ENCODE results near the gene ERCC4. TPM values are rescaled to one million over a fixed set of nuclear protein-coding genes. Genes with fewer than 3 reads are reported as not detected.

ERCC4 gene
- polyA plus RNA-seq, 2 of the 4 experiments (the other 2 are of a cell fraction): 5.9 to 15.1 TPM

DNA sequence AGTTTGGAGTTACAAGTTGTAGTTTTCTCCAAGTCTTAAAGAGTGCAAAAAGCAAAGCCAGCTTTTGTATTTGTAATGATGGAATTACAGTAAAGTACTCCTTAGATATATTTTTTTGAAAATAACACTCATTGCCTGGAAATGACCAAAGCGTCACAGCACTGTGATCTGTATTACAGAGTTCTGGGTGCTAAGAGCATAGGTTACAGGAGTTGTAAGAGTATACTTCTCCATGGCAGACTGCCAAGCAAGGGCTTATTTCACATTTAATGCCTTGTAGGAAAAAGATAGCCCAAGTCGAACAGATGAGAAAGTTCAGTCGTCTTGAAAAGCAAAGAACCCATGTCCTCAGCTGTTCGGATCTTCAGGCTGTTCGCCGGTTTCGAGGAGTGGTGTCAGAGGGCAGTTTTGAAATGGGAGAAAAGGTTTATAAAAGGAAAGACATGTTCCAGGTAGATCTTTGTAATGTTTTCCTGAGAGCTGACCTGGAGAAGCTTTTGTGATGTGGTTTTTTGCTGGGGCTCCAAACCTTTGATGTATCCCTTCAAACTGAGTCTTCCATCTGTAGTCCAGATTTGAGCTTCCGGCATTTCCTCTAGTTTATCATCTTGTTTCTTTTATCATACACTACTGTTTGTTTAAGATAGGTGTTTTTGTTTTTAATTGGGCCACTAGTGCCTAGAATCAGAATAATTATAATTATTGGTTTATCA, 41.3 kb downstream of the ERCC4 start:
- 78% methylated on average over 8 of the region's 8 CpGs for WGBS (ENCODE audit: missing lambda C conversion rate)
- no peak for FAIRE-seq
- H3K4me2 ChIP-seq: peak overlapping the region; percentile 27
- no peaks in the 10 kb centered on the region for H3K9me3 ChIP-seq
- peak in 1 of 2 experiments; percentile 31 for DNase-seq (ENCODE audit: low read depth in 1 of 2, low spot score in 1 of 2)
- TF ChIP-seq HOXA7 (CRISPR knock-in tag; IDR thresholded peaks at IDR 0.05) (no peak), POLR2AphosphoS2 (conservative IDR thresholded peaks at IDR 0.05; ENCODE audit: low read length) (no peak), MAX (IDR thresholded peaks at IDR 0.05) (no peak), ELK1 (IDR thresholded peaks at IDR 0.05; ENCODE audit: low read depth, low read length) (no peak), EHF (CRISPR knock-in tag; IDR thresholded peaks at IDR 0.05) (no peak), FOSL2 (IDR thresholded peaks at IDR 0.05) (no peak), FOSL2 (CRISPR knock-in tag; IDR thresholded peaks at IDR 0.05) (no peak), ZFP36 (IDR thresholded peaks at IDR 0.05; ENCODE audit: borderline replicate concordance, partially characterized antibody) (no peak), BCL3 (IDR thresholded peaks at IDR 0.05) (no peak), NPAS2 (CRISPR knock-in tag; IDR thresholded peaks at IDR 0.05; ENCODE audit: borderline replicate concordance) (no peak), MAZ (IDR thresholded peaks at IDR 0.05; ENCODE audit: borderline replicate concordance, low read depth, low read length) (no peak), CHD2 (IDR thresholded peaks at IDR 0.05; ENCODE audit: low read length, partially characterized antibody) (no peak), ESRRA (IDR thresholded peaks at IDR 0.05; ENCODE audit: borderline replicate concordance, low read length) (no peak), ZSCAN20 (CRISPR knock-in tag; IDR thresholded peaks at IDR 0.05) (no peak), CHD4 (IDR thresholded peaks at IDR 0.05; ENCODE audit: borderline replicate concordance) (no peak), SMC3 (IDR thresholded peaks at IDR 0.05) (no peak)
- TF ChIP-seq, protein P1, sequence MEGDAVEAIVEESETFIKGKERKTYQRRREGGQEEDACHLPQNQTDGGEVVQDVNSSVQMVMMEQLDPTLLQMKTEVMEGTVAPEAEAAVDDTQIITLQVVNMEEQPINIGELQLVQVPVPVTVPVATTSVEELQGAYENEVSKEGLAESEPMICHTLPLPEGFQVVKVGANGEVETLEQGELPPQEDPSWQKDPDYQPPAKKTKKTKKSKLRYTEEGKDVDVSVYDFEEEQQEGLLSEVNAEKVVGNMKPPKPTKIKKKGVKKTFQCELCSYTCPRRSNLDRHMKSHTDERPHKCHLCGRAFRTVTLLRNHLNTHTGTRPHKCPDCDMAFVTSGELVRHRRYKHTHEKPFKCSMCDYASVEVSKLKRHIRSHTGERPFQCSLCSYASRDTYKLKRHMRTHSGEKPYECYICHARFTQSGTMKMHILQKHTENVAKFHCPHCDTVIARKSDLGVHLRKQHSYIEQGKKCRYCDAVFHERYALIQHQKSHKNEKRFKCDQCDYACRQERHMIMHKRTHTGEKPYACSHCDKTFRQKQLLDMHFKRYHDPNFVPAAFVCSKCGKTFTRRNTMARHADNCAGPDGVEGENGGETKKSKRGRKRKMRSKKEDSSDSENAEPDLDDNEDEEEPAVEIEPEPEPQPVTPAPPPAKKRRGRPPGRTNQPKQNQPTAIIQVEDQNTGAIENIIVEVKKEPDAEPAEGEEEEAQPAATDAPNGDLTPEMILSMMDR (IDR thresholded peaks at IDR 0.05): no peak
- TF ChIP-seq, protein P2, sequence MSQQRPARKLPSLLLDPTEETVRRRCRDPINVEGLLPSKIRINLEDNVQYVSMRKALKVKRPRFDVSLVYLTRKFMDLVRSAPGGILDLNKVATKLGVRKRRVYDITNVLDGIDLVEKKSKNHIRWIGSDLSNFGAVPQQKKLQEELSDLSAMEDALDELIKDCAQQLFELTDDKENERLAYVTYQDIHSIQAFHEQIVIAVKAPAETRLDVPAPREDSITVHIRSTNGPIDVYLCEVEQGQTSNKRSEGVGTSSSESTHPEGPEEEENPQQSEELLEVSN (IDR thresholded peaks at IDR 0.05; ENCODE audit: borderline replicate concordance, low read depth): no peak
- ATAC-seq: no peak
- H3K27ac ChIP-seq: peak overlapping the region; percentile 88 to 91
- ChIA-PET CTCF (interaction anchor here (0.8 to 1.2 kb wide), 2 partner anchors 38 to 47 kb away, joined by 3 read pairs; no protein-coding TSS in a partner anchor), POLR2A (no interaction called here)
- H3K4me1 ChIP-seq: peaks cover 37% of the 10 kb centered on the region
- no peak overlapping the region for H3K4me3 ChIP-seq

DNA sequence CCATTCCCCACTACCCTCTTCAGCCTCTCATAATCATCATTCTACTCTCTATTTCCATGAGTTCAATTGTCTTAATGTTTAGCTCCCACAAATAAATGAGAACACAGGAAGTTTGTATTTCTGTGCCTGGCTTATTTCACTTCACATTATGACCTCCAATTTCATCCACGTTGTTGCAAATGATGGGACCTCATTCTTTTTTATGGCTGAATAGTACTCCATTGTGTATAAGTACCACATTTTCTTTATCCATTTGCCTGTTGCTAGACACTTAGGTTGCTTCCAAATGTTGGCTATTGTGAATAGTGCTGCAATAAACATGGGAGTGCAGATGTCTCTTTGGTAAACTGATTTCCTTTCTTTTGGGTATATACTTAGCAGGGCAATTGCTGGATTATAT, 42.3 kb downstream of the ERCC4 start:
- FAIRE-seq (no peak), DNase-seq (ENCODE audit: low read depth in 1 of 2, low spot score in 1 of 2) (no peak), ATAC-seq (no peak)
- ChIA-PET POLR2A (no interaction called here), CTCF (no interaction called here)
- H3K4me2 ChIP-seq: no peak overlapping the region
- no peak overlapping the region for H3K4me3 ChIP-seq
- H3K27ac ChIP-seq: 0 out of 6 replicates have a peak overlapping the region, but pooled peaks of 1 of the 2 experiments have one; percentile 17
- 89% methylated on average over 1 of the region's 1 CpG for WGBS (ENCODE audit: missing lambda C conversion rate)
- H3K4me1 ChIP-seq: peaks cover 30% of the 10 kb centered on the region
- H3K9me3 ChIP-seq: no peaks in the 10 kb centered on the region
- TF ChIP-seq MYC (IDR thresholded peaks at IDR 0.05; ENCODE audit: borderline replicate concordance, low read length) (no peak), HES2 (IDR thresholded peaks at IDR 0.05) (no peak), RFX5 (IDR thresholded peaks at IDR 0.05) (no peak), CEBPB (IDR thresholded peaks at IDR 0.05) (no peak), TP53 (CRISPR knock-in tag; IDR thresholded peaks at IDR 0.05) (no peak), PHF8 (IDR thresholded peaks at IDR 0.05; ENCODE audit: borderline replicate concordance, low read depth) (no peak), TFCP2L1 (CRISPR knock-in tag; IDR thresholded peaks at IDR 0.05) (no peak), FOSB (CRISPR knock-in tag; IDR thresholded peaks at IDR 0.05) (no peak), HMGXB4 (CRISPR knock-in tag; IDR thresholded peaks at IDR 0.05; ENCODE audit: borderline replicate concordance) (no peak)
- TF ChIP-seq, protein P1 (IDR thresholded peaks at IDR 0.05): no peak
